GM21737 (cell line): ENCODE data around the gene TTC28.

Experiments
- ATAC-seq: cut with Tn5 transposase; IDR thresholded peaks from one replicate; pipeline ENCODE4 v1.9.1; 2021; ENCODE audit warnings: mild to moderate bottlenecking, moderate library complexity; ENCODE audit not compliant: unreplicated experiment

The TTC28 gene

GRCh38 chr22:27982630-27983180 is 696.9 kb downstream of the TTC28 start:
- ATAC-seq, result no peak

GRCh38 chr22:27982106-27982505 is 697.5 kb downstream of the TTC28 start:
- no peak for ATAC-seq

DNA sequence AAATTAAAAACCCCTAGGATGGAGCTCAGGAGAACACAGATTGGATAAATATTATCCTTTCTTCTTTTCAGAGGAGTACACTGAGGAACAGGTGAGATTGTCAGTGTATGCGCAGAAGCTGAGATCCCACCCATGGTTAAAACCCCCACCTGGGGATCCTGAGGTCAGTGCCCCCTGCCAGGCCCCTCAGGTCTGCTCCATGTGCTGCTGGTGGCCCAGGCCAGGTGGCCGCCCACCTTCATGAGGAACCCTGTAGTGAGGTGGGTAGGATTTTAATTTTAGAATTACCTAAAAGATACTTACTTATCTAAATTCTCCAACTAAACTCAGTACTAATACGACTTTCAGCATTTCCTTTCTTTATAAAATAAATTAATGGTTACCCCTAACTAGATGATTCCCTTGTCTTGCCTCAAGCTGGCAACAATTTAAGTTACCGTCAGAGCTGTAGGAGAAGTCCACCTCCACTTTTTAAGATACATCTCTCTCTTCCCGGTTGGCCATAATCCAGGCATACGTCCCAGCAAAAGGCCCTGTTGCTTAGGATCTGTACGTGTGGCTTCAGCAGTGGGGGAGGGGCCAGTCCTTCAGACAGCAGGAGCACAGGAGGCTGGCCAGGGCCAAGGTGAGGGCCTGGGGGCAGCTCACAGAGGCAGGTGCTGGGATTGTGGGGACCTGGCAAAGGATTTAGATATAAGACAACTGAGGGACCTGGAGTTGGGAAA is 699.1 kb downstream of the TTC28 start:
- ATAC-seq, result no peak

DNA sequence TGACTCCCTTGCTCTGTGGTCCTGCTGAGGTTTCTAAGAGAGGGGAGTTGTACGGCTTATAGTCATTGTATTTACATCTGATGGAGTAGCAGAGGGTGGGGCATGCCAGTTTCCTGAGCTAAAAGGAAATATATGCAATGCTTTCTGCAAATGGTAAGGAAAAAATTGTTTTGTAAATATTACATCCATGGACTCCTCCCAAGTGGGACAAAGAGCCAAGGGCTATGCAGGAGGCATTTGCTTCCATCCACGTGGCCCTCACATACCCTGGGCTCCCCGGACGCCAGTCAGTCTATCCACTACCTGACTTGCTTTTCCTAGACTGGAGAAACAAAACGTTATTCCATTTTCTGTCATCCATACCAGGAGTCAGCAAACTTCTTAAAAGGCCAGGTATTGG is 700.8 kb downstream of the TTC28 start:
- no peak for ATAC-seq

GRCh38 chr22:27978317-27978716 is 701.3 kb downstream of the TTC28 start:
- ATAC-seq, result no peak

DNA sequence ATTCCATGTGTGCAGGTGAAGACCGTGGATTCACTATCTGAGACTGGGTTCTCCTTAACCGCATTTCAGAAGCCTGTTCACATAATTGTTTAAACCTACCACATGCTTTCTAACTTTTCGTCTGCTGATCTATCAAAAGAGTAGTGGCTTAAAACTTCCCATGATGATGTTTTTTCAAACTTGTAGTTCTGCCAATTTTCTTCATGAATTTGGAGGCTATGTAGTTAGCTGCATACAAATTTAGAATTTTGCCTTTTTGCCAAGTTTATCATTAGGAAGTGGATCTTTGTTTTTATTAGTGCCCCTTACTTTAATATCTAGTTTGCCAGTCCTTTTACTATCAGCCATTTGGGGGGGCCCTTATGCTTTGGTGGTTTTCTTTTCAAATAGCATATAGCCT is 703.1 kb downstream of the TTC28 start:
- ATAC-seq, result no peak

- no peak for ATAC-seq
Observed at GRCh38 chr22:27975381-27976013, 704.1 kb downstream of the TTC28 start.

DNA sequence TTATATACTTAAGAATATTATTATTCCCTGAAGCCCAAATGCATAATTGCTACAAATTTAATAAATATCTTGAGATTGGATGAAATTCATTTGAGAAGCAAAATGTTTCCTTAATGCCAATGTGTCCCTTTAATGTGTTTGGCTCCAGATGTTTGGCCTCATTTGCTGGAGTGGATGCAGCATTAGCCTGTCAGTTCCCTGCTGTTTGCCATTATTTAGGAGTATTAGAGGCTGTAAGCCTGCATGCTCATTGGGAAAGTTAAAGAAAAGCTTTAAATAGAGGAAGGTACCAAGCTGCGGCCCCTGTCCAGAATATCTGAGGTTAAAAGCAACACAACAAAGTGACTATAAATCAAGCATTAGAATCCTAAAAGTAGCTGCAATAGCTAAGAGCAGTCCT is 705.8 kb downstream of the TTC28 start:
- no peak for ATAC-seq

GRCh38 chr22:27972732-27973698 is 706.6 kb downstream of the TTC28 start:
- no peak for ATAC-seq

DNA sequence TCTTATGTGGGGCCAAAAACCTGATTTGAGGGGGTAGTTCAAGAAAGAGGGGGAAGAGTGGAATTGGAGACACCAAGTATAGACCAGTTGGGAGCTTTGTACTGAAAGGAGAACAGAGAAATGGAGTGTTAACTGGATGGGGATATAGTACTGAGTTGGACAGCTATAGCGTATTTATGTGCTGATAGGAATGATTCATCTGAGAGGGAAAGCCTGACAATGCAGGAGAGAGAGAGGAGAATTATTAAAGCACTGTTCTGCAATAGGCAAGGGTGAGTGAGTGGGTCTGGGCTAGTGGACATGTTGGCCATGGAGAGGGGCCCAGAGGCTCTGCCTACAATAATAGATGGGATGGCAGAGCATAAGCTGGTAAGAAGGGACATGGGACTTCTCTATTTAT is 707.7 kb downstream of the TTC28 start:
- no peak for ATAC-seq

DNA sequence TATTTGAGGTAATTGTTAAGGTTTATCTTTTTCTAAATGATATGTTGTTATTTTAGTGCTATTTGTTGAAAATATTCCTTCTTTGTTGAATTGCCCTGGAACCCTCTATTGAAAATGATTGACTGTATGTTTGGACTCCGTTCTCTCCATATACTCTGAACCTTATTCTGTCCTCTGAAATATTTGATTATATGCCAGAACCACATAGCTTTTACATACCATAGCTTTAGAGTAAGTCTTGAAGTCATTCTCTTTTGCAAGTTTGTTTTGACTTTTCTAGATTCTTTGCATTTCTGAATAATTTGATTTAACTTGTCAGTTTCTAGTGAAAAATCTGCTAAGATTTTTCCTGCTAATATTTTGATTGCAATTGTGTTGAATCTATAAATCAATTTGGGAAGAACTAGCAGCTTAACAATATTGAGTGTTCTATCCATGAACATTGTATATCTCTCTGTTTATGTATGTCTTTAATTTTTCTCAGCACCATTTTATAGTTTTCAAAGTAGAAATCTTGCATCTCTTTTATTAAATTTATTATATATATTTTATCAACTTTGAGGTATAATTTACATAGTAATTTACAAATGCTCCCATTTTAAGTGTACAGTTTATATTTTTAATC is 708.9 kb downstream of the TTC28 start:
- no peak for ATAC-seq

DNA sequence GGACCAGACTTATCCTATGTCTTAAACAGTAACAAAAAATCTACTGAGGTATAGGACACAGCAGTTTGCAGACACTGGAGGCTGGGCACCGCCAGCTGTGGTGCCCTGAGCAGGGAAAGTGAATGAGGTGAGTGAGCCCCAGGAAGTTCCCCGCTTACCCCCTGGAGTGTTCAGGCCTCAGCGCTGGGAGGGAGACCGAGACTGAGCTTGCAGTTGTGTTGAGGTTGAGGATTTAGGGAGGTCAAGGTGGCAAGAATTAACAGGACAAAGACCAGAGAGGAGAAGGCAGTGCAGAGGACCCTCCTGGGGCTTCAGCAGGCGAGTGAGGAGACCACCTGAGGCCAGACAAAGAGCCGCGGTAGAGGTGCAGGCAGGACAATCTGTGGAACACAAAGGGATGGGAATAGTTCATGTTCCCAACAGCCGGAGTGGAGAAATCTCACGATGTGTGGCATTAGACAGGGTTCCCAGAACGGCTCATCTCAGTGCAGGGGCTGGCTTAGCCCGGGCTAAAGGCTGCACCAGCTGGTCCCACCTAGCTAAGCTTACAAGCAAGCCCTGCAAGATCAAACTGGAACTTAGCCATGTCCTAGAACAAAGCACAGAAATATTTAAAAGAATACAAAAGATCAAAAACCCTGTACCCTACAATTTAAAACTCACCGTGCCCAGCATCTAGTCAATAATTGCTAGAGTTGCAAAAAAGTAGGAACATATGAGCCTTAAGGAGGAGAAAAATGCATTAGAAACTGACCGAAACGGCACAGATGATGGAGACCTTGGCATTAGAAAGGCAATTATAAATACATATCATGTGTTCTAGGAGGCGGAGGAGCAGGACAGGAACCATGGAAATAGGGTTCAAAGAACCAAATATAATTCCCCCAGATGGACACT is 713.2 kb downstream of the TTC28 start:
- ATAC-seq, result no peak

DNA sequence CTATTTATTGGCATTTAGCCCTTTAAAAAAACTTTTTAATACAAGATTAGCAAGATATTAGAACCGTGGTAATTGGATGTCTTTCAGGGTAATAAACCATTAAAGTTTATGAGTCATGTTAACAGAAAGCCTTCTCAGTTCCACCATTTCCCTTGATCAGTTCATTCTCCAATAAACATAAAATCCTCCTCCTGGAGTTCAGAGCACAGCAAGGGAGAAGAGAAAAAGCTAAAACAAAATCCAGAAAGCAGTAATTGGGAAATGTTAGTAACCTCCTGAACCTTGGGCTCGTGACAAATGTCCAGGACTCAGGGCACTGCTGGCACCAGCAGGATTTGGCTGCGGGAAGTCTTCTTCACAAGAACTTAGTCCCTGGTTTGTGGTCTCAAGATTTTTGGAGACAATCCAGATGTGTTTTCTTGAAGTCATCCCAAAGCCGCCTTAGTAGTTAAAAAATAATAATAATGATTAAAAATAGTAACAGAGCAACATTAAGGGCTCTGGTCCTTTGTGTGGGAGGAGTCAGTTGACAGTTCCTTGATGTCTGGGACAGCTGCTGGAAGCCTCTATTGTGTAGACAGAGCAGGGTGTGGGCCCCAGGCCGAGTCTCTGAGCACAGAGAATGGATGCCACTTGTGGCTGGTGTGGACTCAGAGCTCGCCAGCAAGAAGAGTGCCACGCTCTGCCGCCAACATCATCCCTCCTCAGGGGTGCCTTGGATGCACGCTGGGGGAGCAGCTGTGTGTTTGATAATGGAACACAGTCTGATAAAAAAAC is 717.2 kb downstream of the TTC28 start:
- no peak for ATAC-seq

GRCh38 chr22:27961680-27962079 is 718.0 kb downstream of the TTC28 start:
- ATAC-seq, result no peak

GRCh38 chr22:27961182-27961581 is 718.5 kb downstream of the TTC28 start:
- ATAC-seq, result no peak

DNA sequence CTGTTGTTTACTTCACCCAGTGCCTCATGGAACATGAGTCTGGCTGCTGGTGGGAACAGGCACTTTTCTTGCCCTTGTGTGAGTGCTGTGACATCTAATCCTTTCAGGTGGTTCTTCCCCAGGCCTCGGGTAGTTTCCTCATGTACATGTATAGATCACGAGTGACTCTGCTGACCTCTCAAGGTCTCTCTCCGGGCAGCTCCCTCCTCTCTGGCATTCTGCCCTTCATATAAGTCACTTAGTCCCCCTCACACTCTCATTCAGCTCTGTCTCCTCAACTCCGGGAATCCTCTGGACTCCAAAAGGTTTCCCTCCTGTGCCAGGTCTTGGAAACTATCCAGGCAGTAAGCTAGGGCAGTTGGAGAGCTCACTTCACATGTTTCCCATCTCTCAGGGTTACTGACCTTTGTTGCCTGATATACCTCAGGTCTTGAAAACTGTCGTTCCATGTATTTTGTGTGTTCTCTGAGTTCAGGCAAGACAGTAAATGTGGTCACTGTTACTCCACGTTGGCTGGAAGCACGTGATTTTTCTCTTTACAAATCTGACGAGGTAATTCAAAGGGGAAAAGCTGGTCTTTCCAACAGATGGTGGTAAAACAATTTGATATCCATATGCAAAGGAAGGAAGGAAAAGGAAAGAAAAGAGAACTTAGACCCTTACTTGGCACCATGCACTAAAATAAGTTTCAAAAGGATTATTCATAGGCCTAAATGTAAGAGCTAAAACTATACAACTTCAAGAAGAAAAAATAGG is 720.1 kb downstream of the TTC28 start:
- no peak for ATAC-seq

DNA sequence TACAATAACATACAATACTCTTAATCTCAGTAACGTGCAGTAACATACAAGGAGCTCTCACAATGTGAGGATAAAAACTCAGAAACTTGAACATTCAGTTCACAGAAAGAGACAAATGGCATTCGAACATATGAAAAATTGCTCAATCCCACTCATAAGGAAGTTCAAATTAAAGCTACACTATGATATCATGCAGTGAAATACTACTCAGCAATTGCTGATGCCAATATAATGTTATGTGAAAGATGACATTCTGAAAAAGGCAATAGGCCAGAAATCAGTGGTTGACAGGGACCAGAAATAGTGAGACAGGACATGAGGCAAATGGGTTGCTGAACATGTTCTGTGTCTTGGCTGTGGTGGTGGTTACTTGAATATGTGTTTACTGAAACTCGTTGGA is 726.9 kb downstream of the TTC28 start:
- no peak for ATAC-seq

- no peak for ATAC-seq
Observed at GRCh38 chr22:27952091-27952490, 727.5 kb downstream of the TTC28 start.
